NCI-H146 treated with DMSO at 0.1 percent for 48 hours (cell line): Measurements from ENCODE around the gene MICA.
"Not testable (repeated sequence)": the region's sequence is repeated elsewhere in the genome, so short reads cannot be mapped to it uniquely, and the experiment has no call there.

Experiments used
- DNase-seq: peaks from one replicate; lab custom pipeline; 2025; ENCODE audit not compliant: unreplicated experiment; lab: John Stamatoyannopoulos, UW

Gene MICA

DNA sequence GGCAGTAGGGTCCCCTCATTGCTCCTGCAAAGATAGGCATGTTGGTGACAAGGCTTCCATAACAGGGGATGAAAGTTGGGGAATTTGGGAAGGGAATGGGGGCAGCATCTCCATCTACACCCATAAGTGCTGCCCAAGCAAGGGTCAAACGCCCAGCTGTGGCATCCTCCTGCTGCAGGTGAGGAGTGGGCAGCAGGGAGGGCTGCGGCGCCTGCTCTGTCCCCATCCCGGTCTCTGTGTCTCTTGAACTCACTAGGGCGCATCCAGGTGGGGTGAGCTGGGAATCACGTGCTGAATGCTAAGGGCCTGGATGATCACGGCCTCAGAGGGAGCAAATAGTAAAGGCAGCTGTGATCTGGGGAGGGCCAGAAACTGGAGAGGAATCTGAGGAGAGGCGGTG, 9.1 kb downstream of the MICA start:
- no peak for DNase-seq

DNA sequence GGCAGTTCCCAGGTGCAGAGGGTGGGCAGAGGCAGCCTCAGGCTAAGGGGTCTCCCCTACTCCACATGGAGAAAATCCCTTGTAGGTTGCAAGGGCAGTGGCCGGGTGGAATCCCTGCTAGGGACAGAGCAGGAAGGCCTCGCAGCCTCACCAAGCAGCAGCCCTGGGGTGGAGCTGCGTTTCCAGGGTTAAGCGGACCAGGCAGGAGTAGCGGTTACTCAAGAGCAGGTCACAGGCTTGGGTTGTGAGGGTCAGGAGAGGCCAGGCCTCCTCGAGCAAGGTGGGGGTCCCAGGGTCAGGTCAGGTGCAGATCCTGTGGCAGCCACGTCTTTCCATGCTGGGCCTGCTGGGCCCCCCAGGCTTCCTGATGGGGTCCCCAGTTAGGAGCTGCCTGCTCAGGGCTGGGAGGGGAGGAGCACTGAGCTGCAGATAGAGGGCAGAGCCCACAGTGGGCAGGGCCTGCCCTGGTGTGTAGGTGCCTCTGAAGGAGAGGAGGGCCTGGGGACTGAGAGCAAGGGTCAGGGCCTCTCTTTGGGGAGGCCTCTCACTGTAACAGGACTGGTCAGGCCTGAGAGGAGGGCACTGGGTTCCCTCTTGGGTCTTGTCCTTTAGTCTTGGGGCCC, 10.9 kb downstream of the MICA start:
- DNase-seq: not testable (repeated sequence)

DNA sequence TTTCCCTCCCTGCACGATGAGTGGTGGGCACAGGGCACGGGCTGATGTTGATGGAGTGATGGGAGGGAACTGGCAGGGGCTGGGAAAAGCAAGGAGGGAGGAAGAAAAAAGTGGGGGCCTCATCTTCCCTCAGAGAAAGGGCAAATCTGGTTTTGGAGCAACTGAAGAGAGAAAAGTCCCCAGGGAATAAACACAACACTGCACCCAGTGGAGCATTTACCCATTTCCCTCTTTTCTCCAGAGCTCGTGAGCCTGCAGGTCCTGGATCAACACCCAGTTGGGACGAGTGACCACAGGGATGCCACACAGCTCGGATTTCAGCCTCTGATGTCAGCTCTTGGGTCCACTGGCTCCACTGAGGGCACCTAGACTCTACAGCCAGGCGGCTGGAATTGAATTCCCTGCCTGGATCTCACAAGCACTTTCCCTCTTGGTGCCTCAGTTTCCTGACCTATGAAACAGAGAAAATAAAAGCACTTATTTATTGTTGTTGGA, 11.4 kb downstream of the MICA start:
- DNase-seq: no peak

- DNase-seq: no peak
Measured at GRCh38 chr6:31416394-31417014, 13.1 kb downstream of the MICA start.

- DNase-seq: no peak
Measured at GRCh38 chr6:31418251-31418650, 14.9 kb downstream of the MICA start.

GRCh38 chr6:31419842-31420241, 16.4 kb downstream of the MICA start:
- no peak for DNase-seq

GRCh38 chr6:31420546-31420945, 17.2 kb downstream of the MICA start:
- no peak for DNase-seq

DNA sequence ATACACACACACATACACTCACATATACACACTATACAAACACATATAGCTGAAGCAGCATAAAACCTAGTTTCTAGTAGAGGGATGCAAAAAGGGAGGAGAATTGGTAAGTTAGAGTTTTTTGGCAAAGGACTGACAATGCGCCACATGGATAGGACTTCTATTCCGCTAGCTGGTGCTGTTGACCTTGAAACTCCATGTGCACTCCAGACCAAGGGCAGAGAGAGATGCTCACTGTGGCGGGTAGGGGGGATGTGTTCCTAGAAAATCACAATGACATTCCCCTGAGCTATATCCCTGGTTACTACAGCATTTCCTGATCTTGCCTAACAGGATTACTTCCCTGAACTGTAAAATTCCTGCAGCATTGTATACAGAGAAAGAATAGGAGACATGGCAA, 19.2 kb downstream of the MICA start:
- DNase-seq: no peak

GRCh38 chr6:31423550-31423949, 20.2 kb downstream of the MICA start:
- no peak for DNase-seq

DNA sequence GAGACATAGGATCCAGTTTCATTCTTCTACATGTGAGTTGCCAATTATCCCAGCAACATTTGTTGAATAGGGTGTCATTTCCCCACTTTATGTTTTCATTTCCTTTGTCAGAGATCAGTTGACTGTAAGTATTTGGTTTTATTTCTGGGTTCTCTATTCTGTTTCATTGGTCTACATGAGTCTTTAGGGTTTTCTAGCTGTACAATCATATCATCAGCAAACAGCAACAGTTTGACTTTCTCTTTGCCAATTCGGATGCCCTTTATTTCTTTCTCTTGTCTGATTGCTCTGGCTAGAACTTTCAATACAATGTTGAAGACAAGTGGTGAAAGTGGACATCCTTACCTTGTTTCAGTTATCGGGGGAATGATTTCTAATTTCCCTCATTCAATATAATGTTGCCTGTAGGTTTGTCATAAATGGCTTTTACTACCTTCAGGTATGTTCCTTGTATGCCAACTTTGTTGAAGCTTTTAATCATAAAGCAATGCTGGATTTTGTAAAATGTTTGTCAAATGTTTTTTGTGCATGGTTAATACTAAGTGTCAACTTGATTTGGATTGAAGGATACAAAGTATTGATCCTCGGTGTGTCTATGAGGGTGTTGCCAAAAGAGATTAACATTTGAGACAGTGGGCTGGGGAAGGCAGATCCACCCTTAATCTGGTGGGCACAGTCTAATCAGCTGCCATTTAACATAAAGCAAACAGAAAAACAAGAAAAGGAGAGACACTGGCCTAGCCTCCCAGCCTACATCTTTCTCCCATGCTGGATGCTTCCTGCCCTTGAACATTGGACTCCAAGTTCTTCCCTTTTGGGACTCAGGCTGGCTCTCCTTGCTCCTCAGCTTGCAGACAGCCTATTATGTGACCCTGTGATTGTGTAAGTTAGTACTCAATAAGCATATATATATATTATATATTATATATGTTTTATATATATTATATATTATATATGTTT, 23.3 kb downstream of the MICA start:
- DNase-seq: no peak

GRCh38 chr6:31430449-31430848, 27.1 kb downstream of the MICA start:
- DNase-seq: no peak

DNA sequence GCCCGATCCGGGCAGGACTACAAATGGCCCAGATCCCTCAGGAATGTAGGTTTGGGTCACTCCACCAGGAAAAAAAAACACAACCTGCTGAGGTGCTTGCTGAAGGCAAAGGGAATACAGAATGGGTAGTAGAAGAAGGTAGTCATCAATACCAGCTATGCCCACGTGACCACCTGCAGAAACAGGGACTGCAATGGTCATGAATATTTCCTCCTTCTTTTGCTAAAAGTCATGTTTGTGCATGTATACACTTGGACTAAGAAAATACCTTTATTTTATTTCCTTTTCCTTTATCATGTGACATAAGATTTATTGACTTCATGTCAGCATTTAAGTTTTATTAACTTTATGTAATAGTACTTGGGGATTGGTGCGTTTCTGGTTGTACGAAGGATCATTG, 31.7 kb downstream of the MICA start:
- not testable (repeated sequence) for DNase-seq

DNA sequence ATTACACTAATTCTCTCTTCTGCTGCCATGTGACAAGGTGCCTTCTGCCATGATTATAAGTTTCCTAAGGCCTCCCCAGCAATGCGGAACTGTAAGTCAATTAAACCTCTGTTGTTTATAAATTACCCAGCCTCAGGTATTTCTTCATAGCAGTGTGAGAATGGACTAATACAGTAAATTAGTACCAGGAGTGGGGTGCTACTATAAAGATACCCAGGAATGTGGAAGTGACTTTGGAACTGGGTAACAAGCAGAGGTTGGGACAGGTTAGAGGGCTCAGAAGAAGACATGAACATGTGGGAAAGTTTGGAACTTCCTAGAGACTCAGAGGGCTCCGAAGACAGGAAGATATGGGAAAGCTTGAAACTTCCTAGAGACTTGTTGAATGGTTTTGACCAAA, 34.8 kb downstream of the MICA start:
- no peak for DNase-seq

DNA sequence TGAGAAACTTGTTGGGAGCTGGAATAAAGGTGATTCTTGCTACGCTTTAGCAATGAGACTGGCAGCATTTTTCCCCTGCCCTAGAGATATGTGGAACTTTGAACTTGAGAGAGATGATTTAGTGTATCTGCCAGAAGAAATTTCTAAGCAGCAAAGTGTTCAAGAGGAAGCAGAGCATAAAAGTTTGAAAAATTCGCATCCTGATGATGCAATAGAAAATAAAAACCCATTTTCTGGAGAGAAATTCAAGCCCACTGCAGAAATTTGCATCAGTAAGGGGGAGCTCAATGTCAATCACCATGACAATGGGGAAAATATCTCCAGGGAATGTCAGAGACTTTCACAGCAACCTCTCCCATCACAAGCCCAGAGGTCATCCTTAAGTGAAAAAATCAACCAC, 35.3 kb downstream of the MICA start:
- DNase-seq: no peak

DNA sequence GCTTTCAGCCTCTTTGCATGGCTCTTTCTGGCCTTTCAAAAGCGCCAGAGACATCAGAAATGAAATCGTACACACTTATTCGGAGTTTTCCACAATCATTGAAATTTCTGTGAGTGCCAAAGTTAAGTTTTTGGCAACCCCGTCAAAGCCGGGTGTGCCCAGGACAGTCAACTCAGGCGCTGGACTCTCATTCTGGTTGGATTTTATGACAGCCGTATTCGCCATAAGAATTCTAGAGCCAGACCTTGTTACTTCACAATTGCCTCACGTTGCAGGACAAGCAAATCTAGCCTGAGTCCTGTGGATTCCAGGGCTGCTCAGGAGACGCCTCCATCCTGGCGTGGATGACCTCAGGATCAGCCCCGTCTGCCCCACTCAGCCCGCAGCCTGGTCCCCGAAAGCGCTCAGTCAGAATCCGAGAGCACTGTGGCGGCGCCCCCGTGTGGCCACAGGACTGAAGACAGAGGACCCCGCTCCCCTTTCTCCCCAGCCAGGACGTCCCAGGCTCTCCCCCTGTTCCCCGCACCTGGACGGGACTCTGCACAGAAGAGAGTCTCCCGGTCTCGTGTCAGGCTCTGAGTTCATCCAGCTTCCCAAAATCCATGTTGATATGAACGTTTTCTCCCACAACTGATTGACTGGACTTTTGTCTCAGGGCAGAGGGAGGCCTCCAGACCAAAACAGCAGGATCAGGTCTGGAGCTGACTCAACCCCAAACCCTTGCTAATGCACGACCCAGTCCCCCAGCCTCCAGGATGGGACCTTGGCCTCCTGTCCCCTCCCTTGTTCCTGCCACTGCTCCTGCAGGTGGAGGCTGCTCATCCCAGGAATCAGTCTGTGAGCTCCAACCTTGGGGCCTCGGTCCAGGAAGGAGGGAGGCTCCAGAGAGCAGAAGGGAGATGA, 38.2 kb downstream of the MICA start:
- DNase-seq: no peak

DNA sequence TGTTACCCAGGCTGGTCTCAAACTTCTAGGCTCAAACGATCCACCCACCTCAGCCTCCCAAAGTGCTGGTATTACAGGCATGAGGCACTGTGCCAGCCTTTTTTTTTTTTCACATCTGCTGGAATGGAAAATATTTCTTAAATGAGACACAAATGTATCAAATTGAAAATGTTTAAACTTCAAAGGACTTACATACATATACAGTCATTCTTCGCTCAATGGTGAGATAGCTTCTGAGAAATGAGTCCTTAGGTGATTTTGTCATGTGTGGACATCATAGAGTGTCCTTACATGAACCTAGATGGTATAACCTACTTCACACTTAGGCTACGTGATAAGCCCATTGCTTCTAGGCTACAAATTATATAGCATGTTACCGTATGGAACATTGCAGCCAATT, 43.1 kb downstream of the MICA start:
- no peak for DNase-seq

- not testable (repeated sequence) for DNase-seq
Measured at GRCh38 chr6:31446999-31447789, 43.8 kb downstream of the MICA start.

DNA sequence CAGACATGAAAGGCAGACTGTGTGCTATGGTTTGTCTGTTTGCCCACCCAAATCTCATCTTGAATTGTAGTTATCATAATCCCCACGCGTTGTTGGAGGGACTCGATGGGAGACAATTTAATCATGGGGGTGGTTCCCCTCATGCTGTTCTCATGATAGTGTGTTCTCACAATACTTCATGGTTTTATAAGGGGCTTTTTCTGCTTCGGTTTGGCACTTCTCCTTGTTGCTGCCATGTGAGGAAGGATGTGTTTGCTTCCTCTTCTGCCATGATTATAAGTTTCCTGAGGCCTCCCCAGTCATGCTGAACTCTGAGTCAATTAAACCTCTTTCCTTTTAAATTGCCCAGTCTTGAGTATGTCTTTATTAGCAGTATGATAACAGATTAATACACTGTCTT, 47.4 kb downstream of the MICA start:
- DNase-seq: no peak

- no peak for DNase-seq
Measured at GRCh38 chr6:31452859-31453258, 49.5 kb downstream of the MICA start.

- DNase-seq: no peak
Measured at GRCh38 chr6:31453259-31453658, 49.9 kb downstream of the MICA start.
